ENCODE measurements around the gene LAMC3. TPM values are rescaled to one million over a fixed set of nuclear protein-coding genes. Genes with fewer than 3 reads are reported as not detected.

LAMC3 gene
- total and polyA plus RNA-seq, 9 of the 15 experiments (the other 6 are each of a cell fraction or from before 2014, with no cell fraction given) = 0.10 TPM; not detected in 8

- in situ Hi-C loops (cut with MboI) (loop anchor here (25.0 kb wide), 1 partner anchor 273 kb away; no protein-coding TSS in a partner anchor), intact Hi-C loops (cut with micrococcal nuclease) (no loop called here)
- Histone ChIP-seq H3K36me3 (ENCODE audit: control insufficient read depth, insufficient read depth, low read length) (no peaks in the 10 kb centered on the region), H3K9me1 (ENCODE audit: control insufficient read depth, insufficient read depth, low read length) (peaks cover 16% of the 10 kb centered on the region), H2AFZ (ENCODE audit: low read depth, low read length) (no peak overlapping the region), H3K4me3 (no peak overlapping the region), H3K27me3 (ENCODE audit: control insufficient read depth in 2 of 2, insufficient read depth in 2 of 2, low read length in 2 of 2) (peaks cover 96 to 99% of the 10 kb centered on the region in 2 experiments), H3K79me2 (ENCODE audit: control insufficient read depth, insufficient read depth, low read length) (no peaks in the 10 kb centered on the region), H3K27ac (ENCODE audit: extremely low read depth, low read depth, low read length) (no peak overlapping the region), H4K20me1 (replicated peaks; ENCODE audit: control insufficient read depth, insufficient read depth, low read length) (peaks cover 86% of the 10 kb centered on the region), H3K9me3 (replicated peaks; ENCODE audit: control insufficient read depth, insufficient read depth, low read depth, low read length) (no peaks in the 10 kb centered on the region), H3K9ac (ENCODE audit: insufficient read depth in 1 of 2, low read depth in 2 of 2, low read length in 2 of 2) (0 out of 4 replicates have a peak overlapping the region, but pooled peaks of 1 of the 2 experiments have one; percentile 21), H3K4me2 (ENCODE audit: insufficient read depth, low read length) (no peak overlapping the region), H3K4me1 (replicated peaks in 1 of 2; ENCODE audit: control insufficient read depth in 2 of 2, insufficient read depth in 2 of 2, low read length in 2 of 2) (peaks cover 0 to 29% of the 10 kb centered on the region in 2 experiments; a peak in 1 of 5 replicates)
- ATAC-seq (no peak), DNase-seq (ENCODE audit: extremely low read depth in 1 of 4, low spot score in 3 of 4) (peak in 1 of 4 experiments; percentile 61), FAIRE-seq (no peak)
- CTCF ChIA-PET (ENCODE audit: low intra/inter-chr PET ratio) = no interaction called here
- no TSS peak for BruUV-seq (replicated peaks)
- 3% methylated on average over 5 of the region's 5 CpGs for WGBS (ENCODE audit: insufficient coverage, low coverage, missing lambda C conversion rate)
- POLR2A ChIA-PET = interaction anchor here (0.6 to 10.0 kb wide), 18 partner anchors 8 to 117 kb away, joined by 3 to 131 read pairs (median 4); no protein-coding TSS in a partner anchor
- TF ChIP-seq MLX (CRISPR knock-in tag; conservative IDR thresholded peaks at IDR 0.05) = peak in 1 of 2 experiments; percentile 63; a peak in 1 of 4 replicates
- TF ChIP-seq ARID4B (CRISPR knock-in tag; IDR thresholded peaks at IDR 0.05) = no peak
Observed at GRCh38 chr9:130985606-130986162, 23.3 kb upstream of the LAMC3 start.

All from K562 (cell line).